ENCODE measurements around the gene OSBPL6. TPM values are rescaled to one million over a fixed set of nuclear protein-coding genes. Genes with fewer than 3 reads are reported as not detected.
"Not testable (repeated sequence)": the region's sequence is repeated elsewhere in the genome, so short reads cannot be mapped to it uniquely, and the experiment has no call there.

Gene OSBPL6
- total RNA-seq, 1 donor from 2014 or later: 6.4 TPM

DNA sequence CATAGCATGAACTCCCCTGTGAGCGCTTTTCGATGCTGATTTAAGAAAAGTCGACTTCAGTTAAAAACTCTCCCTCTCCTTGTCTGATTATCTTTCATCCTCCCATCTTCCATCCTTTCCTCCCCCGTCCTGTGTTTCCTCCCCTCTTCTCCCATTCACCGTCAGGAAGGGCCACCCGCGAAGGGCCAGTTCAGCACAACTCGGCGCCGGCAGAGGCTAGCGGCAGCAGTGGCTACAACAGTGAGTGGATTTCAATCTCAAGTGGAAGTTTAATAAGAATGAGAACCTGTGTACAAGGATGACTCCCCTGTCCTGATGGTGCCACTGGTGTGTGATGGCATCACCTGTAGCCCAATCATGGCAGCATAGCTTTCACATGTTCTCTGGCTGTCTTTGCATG, 149.8 kb downstream of the OSBPL6 start:
- Histone ChIP-seq H3K36me3 (peaks cover under 1% of the 10 kb centered on the region), H3K4me1 (no peaks in the 10 kb centered on the region), H3K27me3 (ENCODE audit: low read depth) (no peaks in the 10 kb centered on the region), H3K9me3 (replicated peaks) (no peaks in the 10 kb centered on the region), H3K4me3 (no peak overlapping the region), H3K27ac (replicated peaks) (no peak overlapping the region)
- TF ChIP-seq CTCF (IDR thresholded peaks at IDR 0.05; ENCODE audit: borderline replicate concordance): no peak
- no peak for DNase-seq
- intact Hi-C loops (cut with micrococcal nuclease): no loop called here

DNA sequence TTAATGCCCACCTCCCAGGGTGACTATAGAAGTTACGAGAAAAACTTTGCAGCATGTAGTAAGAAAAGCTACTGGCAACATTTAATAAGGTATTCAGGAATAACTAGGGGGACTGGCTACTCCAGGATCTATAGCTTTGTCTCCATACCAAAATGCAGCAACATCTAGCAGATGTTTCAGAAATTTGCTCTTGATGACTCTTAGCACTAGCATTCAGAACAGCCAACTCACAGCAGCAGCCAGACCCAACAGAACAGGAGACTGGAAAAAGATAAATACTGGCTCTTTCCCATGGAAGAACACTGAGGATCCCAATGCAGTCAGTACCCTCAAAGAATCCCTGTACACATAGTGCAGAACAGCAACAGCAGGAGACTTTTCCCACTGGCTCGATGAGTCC, 151.6 kb downstream of the OSBPL6 start:
- no peak for TF ChIP-seq CTCF (IDR thresholded peaks at IDR 0.05; ENCODE audit: borderline replicate concordance)
- H3K36me3 ChIP-seq: peaks cover 13% of the 10 kb centered on the region
- H3K27me3 ChIP-seq (ENCODE audit: low read depth): no peaks in the 10 kb centered on the region
- DNase-seq: no peak
- no peak overlapping the region for H3K4me3 ChIP-seq
- no peak overlapping the region for H3K27ac ChIP-seq (replicated peaks)
- H3K9me3 ChIP-seq (replicated peaks): no peaks in the 10 kb centered on the region
- H3K4me1 ChIP-seq: no peaks in the 10 kb centered on the region
- intact Hi-C loops (cut with micrococcal nuclease): no loop called here

DNA sequence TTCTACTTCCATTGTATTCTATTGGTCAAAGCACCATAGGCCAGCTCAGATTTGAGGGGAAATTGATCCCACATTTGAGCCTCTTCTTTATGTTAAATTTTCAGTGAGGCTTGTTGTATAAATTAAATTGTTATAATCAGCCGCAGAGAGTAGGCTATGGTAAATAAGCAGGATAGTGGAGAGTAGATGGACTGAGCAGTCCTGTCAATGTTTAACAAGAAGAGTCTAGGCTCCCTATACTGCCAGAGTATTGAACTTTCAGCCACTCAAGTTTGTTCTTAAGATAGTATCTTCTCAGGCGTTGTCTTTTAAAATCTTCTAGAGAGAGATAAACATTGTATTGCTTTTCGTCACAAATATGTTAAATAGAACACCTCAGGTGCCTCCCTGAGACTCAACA, 155.7 kb downstream of the OSBPL6 start:
- no peaks in the 10 kb centered on the region for H3K27me3 ChIP-seq (ENCODE audit: low read depth)
- H3K4me1 ChIP-seq: no peaks in the 10 kb centered on the region
- no peak for DNase-seq
- peaks cover 18% of the 10 kb centered on the region for H3K36me3 ChIP-seq
- no peak overlapping the region for H3K4me3 ChIP-seq
- intact Hi-C loops (cut with micrococcal nuclease): no loop called here
- H3K27ac ChIP-seq (replicated peaks): no peak overlapping the region
- H3K9me3 ChIP-seq (replicated peaks): peaks cover 4% of the 10 kb centered on the region
- TF ChIP-seq CTCF (IDR thresholded peaks at IDR 0.05; ENCODE audit: borderline replicate concordance): no peak

- H3K9me3 ChIP-seq (replicated peaks): peaks cover 38% of the 10 kb centered on the region
- DNase-seq; H3K4me1 ChIP-seq; H3K27me3 ChIP-seq (ENCODE audit: low read depth); H3K36me3 ChIP-seq; intact Hi-C loops (cut with micrococcal nuclease); H3K4me3 ChIP-seq; H3K27ac ChIP-seq (replicated peaks): not testable (repeated sequence)
Measured at GRCh38 chr2:178357704-178358103, 163.4 kb downstream of the OSBPL6 start.

- TF ChIP-seq CTCF (IDR thresholded peaks at IDR 0.05; ENCODE audit: borderline replicate concordance): no peak
- no peak for DNase-seq
- no peak overlapping the region for H3K27ac ChIP-seq (replicated peaks)
- H3K9me3 ChIP-seq (replicated peaks): peaks cover 34% of the 10 kb centered on the region
- H3K27me3 ChIP-seq (ENCODE audit: low read depth): no peaks in the 10 kb centered on the region
- H3K4me1 ChIP-seq: no peaks in the 10 kb centered on the region
- H3K36me3 ChIP-seq: no peaks in the 10 kb centered on the region
- no peak overlapping the region for H3K4me3 ChIP-seq
- intact Hi-C loops (cut with micrococcal nuclease): no loop called here
Measured at GRCh38 chr2:178359192-178359912, 165.0 kb downstream of the OSBPL6 start.

GRCh38 chr2:178361588-178361987, 167.3 kb downstream of the OSBPL6 start:
- DNase-seq: no peak
- H3K27me3 ChIP-seq (ENCODE audit: low read depth): no peaks in the 10 kb centered on the region
- no peak for TF ChIP-seq CTCF (IDR thresholded peaks at IDR 0.05; ENCODE audit: borderline replicate concordance)
- no peaks in the 10 kb centered on the region for H3K36me3 ChIP-seq
- H3K9me3 ChIP-seq (replicated peaks): peaks cover 30% of the 10 kb centered on the region
- H3K4me1 ChIP-seq: no peaks in the 10 kb centered on the region
- H3K27ac ChIP-seq (replicated peaks): no peak overlapping the region
- intact Hi-C loops (cut with micrococcal nuclease): no loop called here
- H3K4me3 ChIP-seq: no peak overlapping the region
